Measurements from ENCODE around the gene PRG3.

The PRG3 gene

GRCh38 chr11:57395905-57396623, 15.1 kb upstream of the PRG3 start:
- no peak for TF ChIP-seq CTCF (IDR thresholded peaks at IDR 0.05; ENCODE audit: low read depth, low read length, missing control alignments)
- no peak overlapping the region for H3K4me3 ChIP-seq (ENCODE audit: low read depth, low read length)
- no peak for DNase-seq (ENCODE audit: low read depth)

- no peak for TF ChIP-seq CTCF (IDR thresholded peaks at IDR 0.05; ENCODE audit: low read depth, low read length, missing control alignments)
- DNase-seq (ENCODE audit: low read depth), result no peak
- H3K4me3 ChIP-seq (ENCODE audit: low read depth, low read length), result no peak overlapping the region
Measured at GRCh38 chr11:57394203-57394965, 13.4 kb upstream of the PRG3 start.

GRCh38 chr11:57392763-57393105, 11.8 kb upstream of the PRG3 start:
- no peak for DNase-seq (ENCODE audit: low read depth)
- H3K4me3 ChIP-seq (ENCODE audit: low read depth, low read length), result no peak overlapping the region
- TF ChIP-seq CTCF (IDR thresholded peaks at IDR 0.05; ENCODE audit: low read depth, low read length, missing control alignments), result no peak

- no peak for TF ChIP-seq CTCF (IDR thresholded peaks at IDR 0.05; ENCODE audit: low read depth, low read length, missing control alignments)
- DNase-seq (ENCODE audit: low read depth), result no peak
- no peak overlapping the region for H3K4me3 ChIP-seq (ENCODE audit: low read depth, low read length)
Measured at GRCh38 chr11:57392066-57392762, 11.3 kb upstream of the PRG3 start.

- TF ChIP-seq CTCF (IDR thresholded peaks at IDR 0.05; ENCODE audit: low read depth, low read length, missing control alignments), result no peak
- no peak overlapping the region for H3K4me3 ChIP-seq (ENCODE audit: low read depth, low read length)
- no peak for DNase-seq (ENCODE audit: low read depth)
Measured at GRCh38 chr11:57391539-57391938, 10.6 kb upstream of the PRG3 start.

GRCh38 chr11:57391111-57391510, 10.2 kb upstream of the PRG3 start:
- no peak for TF ChIP-seq CTCF (IDR thresholded peaks at IDR 0.05; ENCODE audit: low read depth, low read length, missing control alignments)
- DNase-seq (ENCODE audit: low read depth), result no peak
- H3K4me3 ChIP-seq (ENCODE audit: low read depth, low read length), result no peak overlapping the region

All from GM12864 (cell line).